GM12878 (cell line): ENCODE measurements around the gene FAM53B. TPM values are rescaled to one million over a fixed set of nuclear protein-coding genes. Genes with fewer than 3 reads are reported as not detected.

Experiments used
- ATAC-seq: fragments of 200-7000 bp; cut with Tn5 transposase; 3 replicates; pipeline ENCODE4 v1.9.1; 2020; ENCODE audit warnings: mild to moderate bottlenecking, moderate library complexity
- BruUV-seq: library from RNA; stranded (reverse); fragments of 400-500 nt; replicated peaks from 2 replicates; lab custom pipeline; 2021; lab: Mats Ljungman, UMichigan
- CTCF ChIA-PET: fragments of 300-600 bp; sonication (Branson Sonifier 250); formaldehyde crosslinking; extraction: SDS; loops from one replicate; lab custom pipeline; 2021; ENCODE audit warnings: inconsistent platforms; lab: Yijun Ruan, JAX
- POLR2A ChIA-PET: fragments of 350-600 bp; formaldehyde crosslinking; extraction: SDS; loops from one replicate; lab custom pipeline; 2021; ENCODE audit warnings: inconsistent platforms; lab: Charles Lee
- RAD21 ChIA-PET: fragments of 300-600 bp; sonication (Branson Sonifier 250); formaldehyde crosslinking; loops from one replicate; lab custom pipeline; 2023; ENCODE audit warnings: antibody characterized with exemption; ENCODE audit not compliant: unreplicated experiment; lab: Charles Lee
- SMC1A ChIA-PET: fragments of 300-600 bp; sonication (Branson Sonifier 250); formaldehyde crosslinking; loops from one replicate; lab custom pipeline; 2023; ENCODE audit not compliant: unreplicated experiment, uncharacterized antibody; lab: Charles Lee
- DNase-seq: peaks from one replicate; pipeline ENCODE4 v3.0.0-alpha.2; 2011; ENCODE audit warnings: low read depth, low spot score
- FAIRE-seq: peaks from 3 replicates; lab custom pipeline; 2011; peaks lifted over from hg19 to GRCh38; lab: Jason Lieb, UNC
- H2AFZ ChIP-seq: 2 replicates; pipeline ENCODE4 v1.6.0; 2011; ENCODE audit warnings: low read depth, low read length, control low read depth; ENCODE audit not compliant: control insufficient read depth
- H3K27ac ChIP-seq: 2 replicates; pipeline ENCODE4 v1.5.1; 2011; ENCODE audit warnings: control low read depth; ENCODE audit not compliant: control insufficient read depth, insufficient read depth
- H3K27me3 ChIP-seq, 2 experiments: replicated peaks in 1 of 2; 2 replicates each; pipeline versions ENCODE4 v1.6.0 to v1.6.1; 2011; ENCODE audit warnings: low read length in 1 of 2; ENCODE audit not compliant: control insufficient read depth in 2 of 2, insufficient read depth in 2 of 2
- H3K36me3 ChIP-seq, 2 experiments: 2 replicates each; pipeline ENCODE4 v1.5.1; 2011; ENCODE audit warnings: low read length in 1 of 2; ENCODE audit not compliant: control insufficient read depth in 2 of 2, insufficient read depth in 2 of 2
- H3K4me1 ChIP-seq: 2 replicates; pipeline ENCODE4 v1.6.1; 2011; ENCODE audit warnings: mild to moderate bottlenecking, low read length, moderate library complexity, mixed read lengths; ENCODE audit not compliant: control insufficient read depth, insufficient read depth
- H3K4me2 ChIP-seq: 2 replicates; pipeline ENCODE4 v1.6.0; 2011; ENCODE audit warnings: control low read depth; ENCODE audit not compliant: control insufficient read depth, insufficient read depth
- H3K4me3 ChIP-seq: fragments of 200-600 bp; sonication (generic); 2 replicates; pipeline ENCODE4 v1.5.1; 2016
- H3K79me2 ChIP-seq: 2 replicates; pipeline ENCODE4 v1.6.0; 2011; ENCODE audit warnings: low read length; ENCODE audit not compliant: control insufficient read depth, insufficient read depth
- H3K9ac ChIP-seq: 2 replicates; pipeline ENCODE4 v1.8.0; 2011; ENCODE audit warnings: low read length, control low read depth, mixed read lengths; ENCODE audit not compliant: control insufficient read depth, insufficient read depth
- H3K9me3 ChIP-seq: replicated peaks from 3 replicates; pipeline ENCODE4 v1.5.1; 2011; ENCODE audit warnings: mild to moderate bottlenecking, low read length; ENCODE audit not compliant: control insufficient read depth, insufficient read depth
- H4K20me1 ChIP-seq: 2 replicates; pipeline ENCODE4 v1.6.0; 2011; ENCODE audit not compliant: control insufficient read depth, insufficient read depth
- ASH2L ChIP-seq: fragments of 300-600, 200-600 bp; sonication (generic); IDR thresholded peaks from 2 replicates; pipeline ENCODE4 v1.6.1; 2017; ENCODE audit warnings: low read depth, mild to moderate bottlenecking, borderline replicate concordance
- CBX5 ChIP-seq: sonication (generic); IDR thresholded peaks from 2 replicates; pipeline ENCODE4 v1.6.1; 2016; ENCODE audit warnings: low read depth, moderate library complexity, mild to moderate bottlenecking, inconsistent platforms
- CEBPB ChIP-seq, 2 experiments: fragments of 150-350 bp in 1 of 2; IDR thresholded peaks; 2 replicates each; pipeline ENCODE4 v1.6.1; 2012 to 2014; ENCODE audit warnings: low read depth in 2 of 2, low read length in 2 of 2, borderline replicate concordance in 1 of 2, inconsistent platforms in 1 of 2
- CEBPZ ChIP-seq: fragments of 150-350 bp; IDR thresholded peaks from 2 replicates; pipeline ENCODE4 v1.6.1; 2016; ENCODE audit warnings: low read depth, low read length
- EGR1 ChIP-seq, 2 experiments: IDR thresholded peaks; 1 replicate in 1 of 2; 2 replicates in 1 of 2; pipeline ENCODE4 v1.6.1; 2011 to 2012; ENCODE audit warnings: low read depth in 2 of 2, low read length in 2 of 2, borderline replicate concordance in 1 of 2, mild to moderate bottlenecking in 1 of 2, moderate library complexity in 1 of 2
- HDGF ChIP-seq: fragments of 450-650 bp; IDR thresholded peaks from 2 replicates; pipeline ENCODE4 v1.6.1; 2016; ENCODE audit warnings: antibody characterized with exemption
- LARP7 ChIP-seq: fragments of 450-650 bp; IDR thresholded peaks from 2 replicates; pipeline ENCODE4 v1.6.1; 2017; ENCODE audit warnings: mild to moderate bottlenecking
- MXI1 ChIP-seq: fragments of 150-350 bp; IDR thresholded peaks from 2 replicates; pipeline ENCODE4 v1.6.1; 2011; ENCODE audit warnings: low read depth, mild to moderate bottlenecking, inconsistent platforms, low read length, improper control_type of control experiment
- PBX3 ChIP-seq: IDR thresholded peaks from 2 replicates; pipeline ENCODE4 v1.6.1; 2011; ENCODE audit warnings: mild to moderate bottlenecking, low read depth, low read length, moderate library complexity; ENCODE audit not compliant: insufficient replicate concordance
- STAT1 ChIP-seq: fragments of 450-650 bp; conservative IDR thresholded peaks from 2 replicates; pipeline ENCODE4 v1.6.1; 2014; ENCODE audit warnings: antibody characterized with exemption, mild to moderate bottlenecking
- ZNF24 ChIP-seq: fragments of 450-650 bp; IDR thresholded peaks from 2 replicates; pipeline ENCODE4 v1.6.1; 2017; ENCODE audit warnings: antibody characterized with exemption, mild to moderate bottlenecking
- WGBS: methylation state at CpG from one replicate; pipeline ENCODE4 v1.1.6; 2016; ENCODE audit warnings: low lambda C conversion rate; ENCODE audit not compliant: insufficient replicate concordance, insufficient coverage; ENCODE audit errors: missing lambda C conversion rate; 5-methylcytosine and 5-hydroxymethylcytosine counted together
- in situ Hi-C: fragments of 300-500 bp; cut with MboI; formaldehyde crosslinking; loops from 9 replicates; pipeline ENCODE4 v1.14.3; 2018; ENCODE audit warnings: mixed read lengths
- intact Hi-C: fragments of 100-400 bp; cut with micrococcal nuclease; formaldehyde crosslinking; loops from one replicate; pipeline ENCODE4 v1.14.2; 2022; ENCODE audit not compliant: unreplicated experiment
- polyA plus RNA-seq, 11 experiments: library from polyadenylated mRNA; depleted of rRNA in 4 of 11; unstranded in 6 of 11; stranded (reverse) in 5 of 11; fragments of >200 nt; fragmentation: Nextera tagmentation in 4 of 11; fragmentation: Illumina TruSeq in 1 of 11; extraction: Ambion mirVana in 4 of 11; extraction: Trizol in 1 of 11; gene quantifications; 1 replicate in 1 of 11; 2 replicates in 10 of 11; pipeline versions ENCODE4 v1.2.1 to v1.2.3, GENCODE V29; 2011 to 2016; ENCODE audit warnings: inconsistent platforms in 2 of 11, missing spikeins in 2 of 11, low read depth in 1 of 11
- total RNA-seq, 4 experiments: library from RNA; depleted of rRNA in 3 of 4; stranded (reverse); fragments of >200 nt in 3 of 4; fragmentation: Illumina TruSeq in 1 of 4; extraction: Trizol in 1 of 4; gene quantifications; 2 replicates each; pipeline versions ENCODE4 v1.2.1 to v1.2.3, GENCODE V29; 2013 to 2021

Gene FAM53B
- total and polyA plus RNA-seq, 10 of the 15 experiments (the other 5 are each of a cell fraction or from before 2014, with no cell fraction given): 0.05 to 26.3 (median 8.1) TPM

GRCh38 chr10:124674768-124675222 is 69.4 kb downstream of the FAM53B start:
- CTCF ChIA-PET: interaction anchor here (1.1 to 1.9 kb wide), 2 partner anchors 12 to 67 kb away, joined by 3 to 4 read pairs; no protein-coding TSS in a partner anchor
- in situ Hi-C loops: no loop called here
- no peaks in the 10 kb centered on the region for H3K9me3 ChIP-seq
- no peak for FAIRE-seq
- 89% methylated on average over 8 of the region's 9 CpGs for WGBS
- no peak for DNase-seq
- H3K79me2 ChIP-seq: no peaks in the 10 kb centered on the region
- SMC1A ChIA-PET: interaction anchor here (1.1 to 7.1 kb wide), 4 partner anchors 9 to 47 kb away, joined by 3 to 37 read pairs (median 4); no protein-coding TSS in a partner anchor
- no peak overlapping the region for H3K4me3 ChIP-seq
- POLR2A ChIA-PET: interaction anchor here (0.5 to 1.0 kb wide), 2 partner anchors 12 to 14 kb away, joined by 4 read pairs; no protein-coding TSS in a partner anchor
- no peak overlapping the region for H3K4me2 ChIP-seq
- H3K4me1 ChIP-seq: no peaks in the 10 kb centered on the region
- TF ChIP-seq HDGF (no peak), ASH2L (no peak), LARP7 (no peak), CEBPZ (no peak), CEBPB (IDR thresholded peaks at IDR 0.05; ENCODE audit: borderline replicate concordance in 1 of 2, low read depth in 2 of 2, low read length in 2 of 2) (no peak), ZNF24 (no peak), EGR1 (IDR thresholded peaks at IDR 0.05; ENCODE audit: borderline replicate concordance in 1 of 2, low read depth in 2 of 2, low read length in 2 of 2) (no peak), CBX5 (no peak), MXI1 (no peak), STAT1 (no peak), PBX3 (no peak)
- H4K20me1 ChIP-seq: no peaks in the 10 kb centered on the region
- no peak overlapping the region for H2AFZ ChIP-seq
- H3K36me3 ChIP-seq: peaks cover 2 to 25% of the 10 kb centered on the region in 2 experiments; a peak in 3 of 4 replicates
- intact Hi-C loops: no loop called here
- ATAC-seq: no peak
- no peak overlapping the region for H3K9ac ChIP-seq
- H3K27me3 ChIP-seq: no peaks in the 10 kb centered on the region
- no TSS peak for BruUV-seq
- RAD21 ChIA-PET: interaction anchor here (1.0 to 1.1 kb wide), 2 partner anchors 14 to 22 kb away, joined by 3 read pairs; no protein-coding TSS in a partner anchor
- H3K27ac ChIP-seq: no peak overlapping the region
